IPS DF 19.7 (cell line): ENCODE results near the gene TBP.

Experiments
- DNase-seq: peaks from one replicate; pipeline ENCODE4 v3.0.0-alpha.2; 2013; ENCODE audit warnings: low read depth, low spot score

The TBP gene

DNA sequence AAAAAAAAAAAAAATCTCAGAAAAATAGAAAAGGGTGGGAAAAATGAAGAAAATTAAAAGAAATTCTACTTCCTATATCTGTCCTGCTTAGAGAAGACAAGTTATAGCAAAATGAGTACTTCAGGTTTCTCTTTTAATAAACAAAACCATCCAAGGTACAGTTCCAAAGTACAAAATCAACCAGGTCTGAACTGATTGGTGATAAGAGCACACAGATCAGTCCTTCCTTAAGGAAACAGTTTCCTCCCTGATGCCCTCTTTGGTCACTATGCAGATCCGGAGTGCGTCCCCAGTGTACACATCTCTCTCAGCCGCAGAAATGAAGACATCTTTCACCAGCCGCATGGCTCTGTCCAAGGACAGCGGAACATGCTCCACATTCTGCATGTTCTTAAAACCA is 19.2 kb upstream of the TBP start:
- DNase-seq, result no peak

DNA sequence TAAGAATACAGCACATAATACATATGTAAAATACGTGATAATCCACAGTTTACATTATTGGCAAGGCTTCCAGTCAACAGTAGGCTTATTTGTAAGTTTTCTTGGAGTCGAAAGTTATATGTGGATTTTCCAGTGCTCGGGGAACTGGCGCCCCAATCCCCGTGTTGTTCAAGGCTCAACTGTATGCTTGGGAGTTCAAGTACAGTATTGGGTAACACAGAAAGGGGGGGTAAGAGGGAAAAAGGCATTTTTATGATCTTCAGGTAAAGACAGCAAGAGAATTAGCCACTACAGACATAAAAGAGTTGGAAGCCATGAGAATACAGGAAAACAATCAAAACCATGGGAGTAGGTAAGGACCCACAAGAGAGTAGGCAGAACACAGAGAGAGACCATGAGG is 17.5 kb upstream of the TBP start:
- no peak for DNase-seq

GRCh38 chr6:170537329-170537728 is 16.8 kb upstream of the TBP start:
- no peak for DNase-seq

GRCh38 chr6:170542031-170542719 is 12.0 kb upstream of the TBP start:
- no peak for DNase-seq

GRCh38 chr6:170545405-170545804 is 8.8 kb upstream of the TBP start:
- no peak for DNase-seq

- peak; percentile 92 for DNase-seq
Measured at GRCh38 chr6:170552765-170553533, 1.2 kb upstream of the TBP start, which contains the start of gene PSMB1. TSS of gene PSMB1 (minus strand) at chr6:170553307. CDS start at chr6:170553242, 65 bp downstream.

GRCh38 chr6:170553534-170554012 is 596 bp upstream of the TBP start:
- DNase-seq, result no peak

- DNase-seq, result no peak
Measured at GRCh38 chr6:170554796-170555137, 598 bp downstream of the TBP start.

- DNase-seq, result no peak
Measured at GRCh38 chr6:170555305-170555704, 1.1 kb downstream of the TBP start.

DNA sequence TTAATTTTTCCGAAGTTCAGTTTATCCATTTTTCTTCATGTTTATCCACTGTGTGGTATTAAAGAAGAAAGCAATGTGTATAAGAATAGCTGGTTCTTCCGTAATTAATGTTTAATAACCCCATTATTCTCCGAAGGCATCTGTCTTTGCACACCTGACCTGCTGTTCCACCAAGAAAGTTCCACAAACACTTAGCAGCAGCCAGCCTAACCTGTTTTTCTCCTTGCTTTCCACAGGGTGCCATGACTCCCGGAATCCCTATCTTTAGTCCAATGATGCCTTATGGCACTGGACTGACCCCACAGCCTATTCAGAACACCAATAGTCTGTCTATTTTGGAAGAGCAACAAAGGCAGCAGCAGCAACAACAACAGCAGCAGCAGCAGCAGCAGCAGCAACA is 7.4 kb downstream of the TBP start:
- DNase-seq, result no peak

DNA sequence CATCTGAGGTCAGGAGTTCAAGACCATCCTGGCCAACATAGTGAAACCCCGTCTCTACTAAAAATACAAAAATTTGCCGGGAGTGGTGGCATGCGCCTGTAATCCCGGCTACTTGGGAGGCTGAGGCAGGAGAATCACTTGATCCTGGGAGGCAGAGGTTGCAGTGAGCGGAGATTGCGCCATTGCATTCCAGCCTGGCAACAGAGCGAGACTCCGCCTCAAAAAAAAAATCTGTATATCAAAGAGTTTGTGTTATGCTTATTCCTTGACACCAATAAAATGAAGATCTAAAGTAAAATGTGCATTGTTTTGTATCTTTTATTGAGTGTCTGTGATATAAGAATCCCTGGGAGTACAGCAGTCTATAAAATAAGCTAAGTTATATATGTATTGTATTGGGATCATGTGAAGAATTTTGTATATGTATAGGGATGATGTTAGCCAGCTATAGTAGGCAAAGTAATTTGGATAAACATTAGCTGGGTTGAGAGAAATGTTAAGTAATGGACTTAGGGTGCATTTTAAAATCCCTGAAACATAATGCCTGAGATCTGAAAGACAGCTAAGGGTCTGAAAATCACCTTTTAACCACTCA is 10.9 kb downstream of the TBP start:
- no peak for DNase-seq

DNA sequence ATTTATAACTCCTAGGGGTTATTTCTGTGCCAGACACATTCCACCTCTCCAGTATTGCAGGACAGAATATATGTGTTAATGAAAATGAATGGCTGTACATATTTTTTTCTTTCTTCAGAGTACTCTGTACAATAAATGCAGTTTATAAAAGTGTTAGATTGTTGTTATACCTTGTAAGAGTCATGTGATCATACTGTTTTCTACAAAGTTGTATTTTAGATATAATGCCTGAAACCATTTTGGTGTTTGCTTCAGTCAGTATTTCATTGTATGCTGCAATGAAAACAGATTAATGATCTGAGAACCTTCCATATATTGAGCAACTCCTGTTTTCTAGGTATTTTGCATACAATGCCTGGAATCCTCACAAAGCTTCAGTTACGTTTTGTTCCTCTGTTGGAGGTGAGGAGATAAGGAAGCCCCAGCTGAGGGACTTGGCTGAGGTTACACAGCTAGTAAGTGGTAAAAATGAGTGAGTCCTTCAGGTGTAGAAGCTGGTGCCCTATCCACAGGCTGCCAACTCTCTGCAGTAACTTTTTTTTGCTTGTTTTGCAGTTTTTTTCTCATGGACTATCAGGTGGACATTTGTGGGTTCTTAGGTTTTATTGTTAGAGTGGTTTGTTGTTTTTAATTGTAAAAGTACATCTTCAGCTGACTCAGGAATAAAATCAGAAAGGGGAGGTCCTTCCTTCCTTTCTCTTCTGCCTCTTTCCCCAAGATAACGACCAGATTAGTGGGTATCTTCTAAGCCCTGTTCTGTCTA is 18.7 kb downstream of the TBP start:
- DNase-seq, result no peak

DNA sequence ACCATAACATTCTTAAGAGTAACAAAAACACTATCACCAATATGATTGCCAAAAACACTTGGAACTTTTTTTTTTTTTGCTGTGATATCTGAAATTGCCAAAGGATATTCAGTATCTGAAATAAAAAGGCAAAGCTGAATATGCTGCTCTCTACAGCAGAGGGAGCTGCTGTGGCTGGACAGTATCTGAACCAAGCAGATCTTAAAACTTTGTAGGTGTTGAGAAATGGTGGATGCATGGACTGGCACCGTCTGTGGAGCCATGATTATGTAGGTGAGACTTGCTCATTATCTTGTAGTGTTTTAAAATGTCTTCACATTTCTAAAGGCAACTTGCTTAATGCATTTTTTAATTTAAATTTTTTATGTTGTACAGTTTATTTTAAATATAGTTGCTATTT is 21.1 kb downstream of the TBP start:
- DNase-seq, result no peak

GRCh38 chr6:170578909-170579308 is 24.7 kb downstream of the TBP start:
- no peak for DNase-seq

- DNase-seq, result no peak
Measured at GRCh38 chr6:170583756-170584180, 29.6 kb downstream of the TBP start.

DNA sequence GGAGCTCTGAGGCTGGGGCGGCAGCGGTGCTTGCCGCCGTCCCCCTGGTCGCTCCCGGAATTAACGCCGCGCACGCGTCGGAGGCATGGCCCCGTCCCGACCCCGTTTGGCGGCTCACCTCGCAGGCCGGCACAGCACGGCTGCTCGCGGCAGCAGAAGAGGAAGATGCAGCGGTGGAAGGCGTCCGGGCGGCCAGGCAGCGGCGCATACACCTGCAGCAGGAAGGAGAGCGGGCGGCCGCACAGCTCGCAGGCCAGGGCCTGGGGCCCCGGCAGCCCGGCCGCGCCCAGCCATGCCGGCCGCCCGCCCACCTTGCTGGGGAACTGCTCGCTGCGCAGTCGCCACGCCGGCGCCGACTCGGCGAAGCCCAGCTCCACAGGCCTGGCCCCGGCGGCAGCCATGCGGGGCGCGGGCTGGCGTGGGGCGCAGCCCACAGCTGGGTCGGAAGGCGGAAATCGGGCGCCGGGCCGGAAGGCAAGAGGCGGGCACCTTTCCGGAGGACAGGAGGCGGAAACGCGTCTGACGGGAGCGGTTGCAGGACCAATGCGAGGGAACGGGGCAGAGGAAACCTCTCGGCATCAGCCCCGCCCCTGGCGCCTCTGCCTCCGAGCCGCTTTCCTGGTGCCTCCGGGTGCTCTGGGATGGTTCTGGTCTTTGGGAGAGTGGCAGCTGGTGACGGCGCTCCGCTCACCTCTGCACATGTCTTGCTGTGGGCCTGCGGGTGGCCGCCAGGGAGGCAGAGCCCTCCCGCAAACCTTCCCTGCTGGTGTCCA is 30.2 kb downstream of the TBP start, which contains the start of gene PDCD2:
Gene PDCD2 (minus strand): TSS at position 457 of the 773 bp plus-strand sequence. CDS start 56 bp downstream, at position 401.
- DNase-seq, result peak; percentile 81

GRCh38 chr6:170584954-170585498 is 30.9 kb downstream of the TBP start:
- DNase-seq, result no peak

DNA sequence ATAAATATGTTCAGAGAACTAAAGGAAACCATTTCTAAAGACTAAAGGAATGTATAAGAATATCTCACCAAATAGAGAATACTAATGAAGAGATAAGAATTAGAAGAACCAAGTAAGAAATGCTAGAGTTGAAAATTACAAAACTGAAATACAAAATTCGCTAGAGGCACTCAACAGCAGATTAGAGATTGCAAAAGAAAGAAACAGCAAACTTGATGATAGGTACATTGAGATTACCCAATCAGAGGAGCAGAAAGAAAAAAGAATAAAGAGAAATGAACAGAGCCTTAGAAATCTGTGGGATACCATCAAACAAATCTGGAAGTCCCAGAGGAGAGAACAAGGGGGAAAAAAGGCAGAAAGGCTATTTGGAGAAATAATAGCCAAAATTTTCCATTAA is 36.6 kb downstream of the TBP start:
- no peak for DNase-seq

GRCh38 chr6:170596426-170596825 is 42.3 kb downstream of the TBP start:
- no peak for DNase-seq

GRCh38 chr6:170597278-170597677 is 43.1 kb downstream of the TBP start:
- no peak for DNase-seq
